ENCODE results near the gene CYP1A2.

DNA sequence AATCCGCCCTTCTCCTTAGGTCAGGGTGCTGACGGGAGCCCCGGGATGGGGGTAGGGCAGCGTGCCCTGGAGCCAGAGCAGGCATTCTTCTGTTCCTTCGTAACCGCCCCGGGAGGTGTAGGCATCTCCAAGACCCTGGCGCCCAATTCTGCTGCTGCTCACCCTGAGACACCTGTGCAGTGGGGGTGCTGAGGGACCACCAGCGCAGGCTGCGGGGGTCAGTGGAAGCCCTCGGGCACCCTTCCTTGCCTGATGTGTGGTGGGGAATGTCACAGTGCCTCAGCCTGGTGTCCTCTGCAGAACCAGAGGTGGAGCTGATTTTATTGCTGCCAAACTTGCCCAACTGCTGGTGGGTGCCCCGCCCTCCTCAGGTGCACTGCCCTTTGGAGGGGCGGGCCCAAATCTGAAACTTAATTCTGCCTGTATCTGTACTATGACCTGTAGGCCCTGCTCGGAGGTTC is 40.6 kb downstream of the CYP1A2 start:
- TF ChIP-seq, protein P1, sequence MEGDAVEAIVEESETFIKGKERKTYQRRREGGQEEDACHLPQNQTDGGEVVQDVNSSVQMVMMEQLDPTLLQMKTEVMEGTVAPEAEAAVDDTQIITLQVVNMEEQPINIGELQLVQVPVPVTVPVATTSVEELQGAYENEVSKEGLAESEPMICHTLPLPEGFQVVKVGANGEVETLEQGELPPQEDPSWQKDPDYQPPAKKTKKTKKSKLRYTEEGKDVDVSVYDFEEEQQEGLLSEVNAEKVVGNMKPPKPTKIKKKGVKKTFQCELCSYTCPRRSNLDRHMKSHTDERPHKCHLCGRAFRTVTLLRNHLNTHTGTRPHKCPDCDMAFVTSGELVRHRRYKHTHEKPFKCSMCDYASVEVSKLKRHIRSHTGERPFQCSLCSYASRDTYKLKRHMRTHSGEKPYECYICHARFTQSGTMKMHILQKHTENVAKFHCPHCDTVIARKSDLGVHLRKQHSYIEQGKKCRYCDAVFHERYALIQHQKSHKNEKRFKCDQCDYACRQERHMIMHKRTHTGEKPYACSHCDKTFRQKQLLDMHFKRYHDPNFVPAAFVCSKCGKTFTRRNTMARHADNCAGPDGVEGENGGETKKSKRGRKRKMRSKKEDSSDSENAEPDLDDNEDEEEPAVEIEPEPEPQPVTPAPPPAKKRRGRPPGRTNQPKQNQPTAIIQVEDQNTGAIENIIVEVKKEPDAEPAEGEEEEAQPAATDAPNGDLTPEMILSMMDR (IDR thresholded peaks at IDR 0.05): no peak
- no peak for TF ChIP-seq POLR2A (IDR thresholded peaks at IDR 0.05)
- no peak for TF ChIP-seq POLR2AphosphoS5 (IDR thresholded peaks at IDR 0.05)
- no peak for TF ChIP-seq EP300 (IDR thresholded peaks at IDR 0.05)
